Lower leg skin (tissue), 4 donors: ENCODE results near the gene PF4V1. TPM values are rescaled to one million over a fixed set of nuclear protein-coding genes. Genes with fewer than 3 reads are reported as not detected.

Source experiments
- DNase-seq, 2 donors: peaks; one replicate each; pipeline ENCODE4 v3.0.0-alpha.2; 2019; ENCODE audit warnings: low spot score in 2 of 2
- H3K4me3 ChIP-seq: fragments of 200-600 bp; sonication (generic); 2 replicates; pipeline ENCODE4 v1.5.1; 2017; ENCODE audit warnings: mild to moderate bottlenecking, low read depth; ENCODE audit not compliant: poor library complexity, severe bottlenecking
- POLR2A ChIP-seq, 2 donors: fragments of 450-650 bp; IDR thresholded peaks; one replicate each; pipeline ENCODE4 v1.6.1; 2016 to 2017; ENCODE audit warnings: antibody characterized with exemption in 2 of 2, mild to moderate bottlenecking in 1 of 2, moderate library complexity in 1 of 2
- WGBS, 2 donors: methylation state at CpG; one replicate each; pipeline ENCODE4 v1.1.5; 2018; 5-methylcytosine and 5-hydroxymethylcytosine counted together
- intact Hi-C: fragments of 100-400 bp; cut with DNase I; formaldehyde crosslinking; loops from one replicate; pipeline ENCODE4 v1.15.0; 2023; ENCODE audit warnings: low total_unique reads
- total RNA-seq, 4 donors: library from RNA; depleted of rRNA; stranded (reverse); fragments of >200 nt; gene quantifications; one replicate each; pipeline ENCODE4 v1.1.0, GENCODE V29; 2016
- TF ChIP-seq, protein P1 (sequence below), 3 donors: fragments of 450-650 bp; IDR thresholded peaks; one replicate each; pipeline ENCODE4 v1.5.1; 2016; ENCODE audit warnings: antibody characterized with exemption in 3 of 3, mild to moderate bottlenecking in 3 of 3, moderate library complexity in 2 of 3

PF4V1 gene
- total RNA-seq, 4 donors from 2014 or later: not detected

DNA sequence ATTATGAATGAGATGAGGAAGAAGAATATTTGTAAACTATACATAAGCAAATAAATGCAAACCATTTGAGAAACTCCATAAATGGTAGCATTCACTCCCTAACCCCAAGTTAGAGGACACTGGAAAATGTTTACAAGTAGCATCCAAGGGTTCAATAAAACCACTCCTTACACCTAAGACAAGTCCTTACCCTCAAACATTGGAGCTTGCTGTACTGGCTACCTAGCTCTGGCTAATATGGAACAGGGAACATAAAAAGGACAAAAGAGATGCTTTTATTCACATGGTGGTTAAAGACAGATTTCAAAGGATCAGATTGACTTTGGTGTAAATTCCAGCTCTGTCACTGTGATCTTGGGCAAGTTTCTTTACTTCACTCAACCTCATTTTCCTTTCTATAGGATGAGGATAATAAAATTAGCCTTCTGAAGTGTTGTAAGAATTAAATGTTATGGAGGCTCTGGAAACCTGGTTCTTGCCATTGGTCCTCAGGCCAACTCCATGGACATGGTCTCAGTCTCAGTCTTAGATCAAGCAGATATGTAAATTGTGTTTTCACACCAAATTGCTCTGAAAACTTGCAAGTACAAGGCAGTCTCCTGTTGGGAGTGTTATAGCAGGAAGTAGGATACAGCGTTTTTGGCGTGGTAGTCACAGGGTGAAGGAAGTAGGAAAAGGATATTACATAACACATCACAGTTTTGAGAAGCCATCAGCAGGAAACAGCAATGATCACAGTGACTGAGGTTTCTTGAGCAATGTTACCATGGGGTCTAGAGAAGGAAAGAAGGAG lies 19.4 kb downstream of the PF4V1 start:
- DNase-seq: no peak
- no peak overlapping the region for H3K4me3 ChIP-seq
- intact Hi-C loops: no loop called here
- no peak for TF ChIP-seq POLR2A (IDR thresholded peaks at IDR 0.05)
- TF ChIP-seq, protein P1, sequence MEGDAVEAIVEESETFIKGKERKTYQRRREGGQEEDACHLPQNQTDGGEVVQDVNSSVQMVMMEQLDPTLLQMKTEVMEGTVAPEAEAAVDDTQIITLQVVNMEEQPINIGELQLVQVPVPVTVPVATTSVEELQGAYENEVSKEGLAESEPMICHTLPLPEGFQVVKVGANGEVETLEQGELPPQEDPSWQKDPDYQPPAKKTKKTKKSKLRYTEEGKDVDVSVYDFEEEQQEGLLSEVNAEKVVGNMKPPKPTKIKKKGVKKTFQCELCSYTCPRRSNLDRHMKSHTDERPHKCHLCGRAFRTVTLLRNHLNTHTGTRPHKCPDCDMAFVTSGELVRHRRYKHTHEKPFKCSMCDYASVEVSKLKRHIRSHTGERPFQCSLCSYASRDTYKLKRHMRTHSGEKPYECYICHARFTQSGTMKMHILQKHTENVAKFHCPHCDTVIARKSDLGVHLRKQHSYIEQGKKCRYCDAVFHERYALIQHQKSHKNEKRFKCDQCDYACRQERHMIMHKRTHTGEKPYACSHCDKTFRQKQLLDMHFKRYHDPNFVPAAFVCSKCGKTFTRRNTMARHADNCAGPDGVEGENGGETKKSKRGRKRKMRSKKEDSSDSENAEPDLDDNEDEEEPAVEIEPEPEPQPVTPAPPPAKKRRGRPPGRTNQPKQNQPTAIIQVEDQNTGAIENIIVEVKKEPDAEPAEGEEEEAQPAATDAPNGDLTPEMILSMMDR (IDR thresholded peaks at IDR 0.05): no peak
- WGBS, 2 donors: 67 to 69% methylated on average over 2 of the region's 2 CpGs

DNA sequence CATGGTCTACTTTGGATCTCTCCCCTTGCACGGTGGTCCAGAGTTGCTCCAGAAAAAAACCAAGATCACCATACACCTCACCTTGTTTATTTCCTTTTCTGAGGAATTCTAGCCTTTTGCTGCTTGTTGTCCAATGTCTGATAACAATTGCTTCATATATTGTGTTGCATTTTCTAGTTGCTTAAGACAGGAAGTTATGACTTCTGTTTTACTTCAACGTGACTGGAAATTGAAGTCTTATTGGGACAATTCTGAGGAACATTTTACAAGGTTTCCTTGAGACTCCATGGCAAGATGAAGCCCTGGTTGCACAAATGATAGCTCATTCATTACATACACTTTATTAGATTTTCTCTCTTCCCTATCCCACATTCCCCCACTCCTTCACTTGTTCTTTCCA lies 21.3 kb downstream of the PF4V1 start:
- 78% methylated on average over 2 of the region's 2 CpGs for WGBS, 2 donors
- intact Hi-C loops: no loop called here
- TF ChIP-seq, protein P1 (IDR thresholded peaks at IDR 0.05): no peak
- no peak for TF ChIP-seq POLR2A (IDR thresholded peaks at IDR 0.05)
- H3K4me3 ChIP-seq: no peak overlapping the region
- DNase-seq: no peak

DNA sequence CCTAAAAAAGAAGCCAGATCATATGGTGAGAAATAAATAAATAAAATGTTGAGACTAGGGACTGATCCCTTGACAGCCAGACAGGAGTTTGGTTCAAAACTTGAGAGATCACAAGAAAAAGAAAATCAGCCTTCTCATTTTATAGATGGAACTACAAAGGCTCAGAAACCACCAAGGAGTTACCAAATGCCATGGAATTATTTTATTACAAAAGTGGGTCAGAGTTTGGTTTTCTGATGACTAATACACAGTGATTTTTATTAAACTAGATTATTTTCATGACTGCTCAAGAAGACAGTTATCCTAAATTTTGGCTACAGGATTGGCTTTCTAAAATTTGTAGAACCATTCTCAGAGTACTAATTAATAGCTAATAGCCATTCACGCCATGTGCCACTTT lies 22.3 kb downstream of the PF4V1 start:
- intact Hi-C loops: no loop called here
- TF ChIP-seq, protein P1 (IDR thresholded peaks at IDR 0.05): no peak
- TF ChIP-seq POLR2A (IDR thresholded peaks at IDR 0.05): no peak
- H3K4me3 ChIP-seq: no peak overlapping the region
- DNase-seq: no peak
- WGBS, 2 donors: 90 to 95% methylated on average over 1 of the region's 1 CpG

DNA sequence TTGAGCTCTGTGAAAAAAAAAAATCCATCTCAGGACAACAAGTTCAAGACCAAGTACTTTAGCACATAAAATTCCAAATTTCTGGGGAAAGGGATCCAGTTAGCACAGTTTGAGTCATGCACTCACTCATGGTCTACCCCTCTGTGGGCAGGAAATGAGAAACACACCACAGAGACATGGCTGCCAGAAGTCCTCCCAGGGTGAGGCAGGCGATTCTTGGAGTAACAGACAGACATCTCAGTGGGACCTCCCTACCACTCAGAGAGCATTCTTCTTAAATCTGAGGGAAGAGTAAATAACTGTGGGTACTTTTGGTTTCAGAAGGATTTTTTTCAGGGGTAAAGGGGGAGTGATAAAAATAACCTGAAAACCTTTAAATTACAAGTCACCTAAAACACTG lies 30.2 kb downstream of the PF4V1 start:
- WGBS, 2 donors: 42 to 46% methylated on average over 1 of the region's 1 CpG
- intact Hi-C loops: no loop called here
- DNase-seq: no peak
- H3K4me3 ChIP-seq: no peak overlapping the region
- TF ChIP-seq, protein P1 (IDR thresholded peaks at IDR 0.05): no peak
- no peak for TF ChIP-seq POLR2A (IDR thresholded peaks at IDR 0.05)

DNA sequence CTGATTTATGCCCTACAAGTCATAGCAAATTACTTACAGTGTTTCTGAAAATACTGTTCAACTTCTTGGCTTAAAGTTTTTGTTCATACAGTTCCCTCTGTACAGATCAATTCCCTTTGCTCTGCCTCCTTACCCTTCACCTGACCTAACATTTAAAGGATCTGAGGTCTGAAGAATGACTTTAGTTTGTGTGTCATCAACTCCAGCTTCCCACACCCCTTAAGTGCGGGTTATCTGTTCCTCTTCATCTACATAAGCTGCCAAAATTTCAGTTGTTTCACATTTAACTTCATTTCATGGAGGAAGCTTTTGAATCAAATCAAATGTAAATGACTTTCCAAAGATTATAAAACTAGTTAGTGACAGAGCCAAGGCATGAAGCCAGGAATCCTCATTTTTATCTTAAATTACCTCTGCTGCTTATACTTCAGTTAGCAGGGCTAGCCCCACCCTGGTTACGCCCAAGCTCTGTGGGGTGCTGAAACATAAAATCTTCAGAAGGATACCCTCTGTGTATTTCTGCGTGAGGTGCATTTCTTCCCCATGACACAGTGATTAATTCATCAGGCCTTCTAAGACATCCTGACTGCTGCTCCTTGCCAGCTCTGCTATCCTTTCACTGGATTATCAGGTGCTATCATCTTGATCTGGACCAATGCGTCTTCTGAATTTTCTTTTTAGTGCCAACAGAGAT lies 32.6 kb downstream of the PF4V1 start:
- 54 to 67% methylated on average over 4 of the region's 4 CpGs for WGBS, 2 donors
- no peak overlapping the region for H3K4me3 ChIP-seq
- TF ChIP-seq, protein P1 (IDR thresholded peaks at IDR 0.05): no peak
- no peak for TF ChIP-seq POLR2A (IDR thresholded peaks at IDR 0.05)
- no peak for DNase-seq
- intact Hi-C loops: no loop called here
